Measurements from ENCODE around the gene RAD51D.

- TF ChIP-seq, protein P1, sequence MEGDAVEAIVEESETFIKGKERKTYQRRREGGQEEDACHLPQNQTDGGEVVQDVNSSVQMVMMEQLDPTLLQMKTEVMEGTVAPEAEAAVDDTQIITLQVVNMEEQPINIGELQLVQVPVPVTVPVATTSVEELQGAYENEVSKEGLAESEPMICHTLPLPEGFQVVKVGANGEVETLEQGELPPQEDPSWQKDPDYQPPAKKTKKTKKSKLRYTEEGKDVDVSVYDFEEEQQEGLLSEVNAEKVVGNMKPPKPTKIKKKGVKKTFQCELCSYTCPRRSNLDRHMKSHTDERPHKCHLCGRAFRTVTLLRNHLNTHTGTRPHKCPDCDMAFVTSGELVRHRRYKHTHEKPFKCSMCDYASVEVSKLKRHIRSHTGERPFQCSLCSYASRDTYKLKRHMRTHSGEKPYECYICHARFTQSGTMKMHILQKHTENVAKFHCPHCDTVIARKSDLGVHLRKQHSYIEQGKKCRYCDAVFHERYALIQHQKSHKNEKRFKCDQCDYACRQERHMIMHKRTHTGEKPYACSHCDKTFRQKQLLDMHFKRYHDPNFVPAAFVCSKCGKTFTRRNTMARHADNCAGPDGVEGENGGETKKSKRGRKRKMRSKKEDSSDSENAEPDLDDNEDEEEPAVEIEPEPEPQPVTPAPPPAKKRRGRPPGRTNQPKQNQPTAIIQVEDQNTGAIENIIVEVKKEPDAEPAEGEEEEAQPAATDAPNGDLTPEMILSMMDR (IDR thresholded peaks at IDR 0.05; ENCODE audit: borderline replicate concordance, extremely low read depth, low read length, poor library complexity, severe bottlenecking) = no peak
- TF ChIP-seq EZH2 (IDR thresholded peaks at IDR 0.05; ENCODE audit: borderline replicate concordance, low read depth, low read length, severe bottlenecking) = no peak
These were observed 17.9 kb downstream of the RAD51D start for GRCh38 chr17:35101725-35102124.

Measured in DND-41 (cell line).